Esophagus squamous epithelium (tissue), 5 donors: ENCODE results near the gene HYAL3. TPM values are rescaled to one million over a fixed set of nuclear protein-coding genes. Genes with fewer than 3 reads are reported as not detected.
"Not testable (repeated sequence)": the region's sequence is repeated elsewhere in the genome, so short reads cannot be mapped to it uniquely, and the experiment has no call there.

Experiments used
- DNase-seq: peaks from one replicate; lab custom pipeline; 2025; lab: John Stamatoyannopoulos, UW
- H3K27ac ChIP-seq, 4 donors: fragments of 200-600 bp; sonication (generic); one replicate each; pipeline ENCODE4 v1.5.1; 2016 to 2019; ENCODE audit warnings: mild to moderate bottlenecking in 1 of 4
- H3K27me3 ChIP-seq, 4 donors: fragments of 200-600 bp; sonication (generic); 1 replicate in 3 of 4; 2 replicates in 1 of 4; pipeline versions ENCODE4 v1.5.1 to v1.6.0; 2017 to 2021; ENCODE audit warnings: antibody characterized with exemption in 1 of 4
- H3K36me3 ChIP-seq, 3 donors: fragments of 200-600 bp; sonication (generic); one replicate each; pipeline ENCODE4 v1.5.1; 2016 to 2019
- H3K4me1 ChIP-seq, 3 donors: fragments of 200-600 bp; sonication (generic); one replicate each; pipeline ENCODE4 v1.5.1; 2017 to 2019
- H3K4me3 ChIP-seq, 4 donors: fragments of 200-600 bp; sonication (generic); 1 replicate in 3 of 4; 2 replicates in 1 of 4; pipeline ENCODE4 v1.5.1; 2016 to 2019; ENCODE audit warnings: mild to moderate bottlenecking in 2 of 4, moderate library complexity in 1 of 4
- H3K9me3 ChIP-seq, 3 donors: fragments of 200-600 bp; sonication (generic); one replicate each; pipeline ENCODE4 v1.5.1; 2016 to 2019
- POLR2A ChIP-seq, 4 donors: fragments of 450-650 bp; IDR thresholded peaks; one replicate each; pipeline ENCODE4 v1.6.1; 2017; ENCODE audit warnings: antibody characterized with exemption in 4 of 4, mild to moderate bottlenecking in 4 of 4, moderate library complexity in 3 of 4
- WGBS, 2 donors: methylation state at CpG; one replicate each; pipeline ENCODE4 v1.1.5; 2018; 5-methylcytosine and 5-hydroxymethylcytosine counted together
- intact Hi-C: fragments of 100-400 bp; cut with DNase I; formaldehyde crosslinking; loops from one replicate; pipeline ENCODE4 v1.15.0; 2022
- total RNA-seq, 4 donors: library from RNA; depleted of rRNA; stranded (reverse); fragments of >200 nt; gene quantifications; one replicate each; pipeline ENCODE4 v1.1.0, GENCODE V29; 2016
- TF ChIP-seq, protein P1 (sequence below), 6 experiments: fragments of 450-650 bp in 4 of 6; fragments of 200-600 bp in 2 of 6; sonication (generic) in 2 of 6; IDR thresholded peaks; one replicate each; pipeline ENCODE4 v1.5.1; 2016 to 2019; ENCODE audit warnings: antibody characterized with exemption in 6 of 6, mild to moderate bottlenecking in 4 of 6, moderate library complexity in 4 of 6
- donor health status: DM: yes; HTN: yes; CAD: no.

HYAL3 gene
- total RNA-seq, 4 donors from 2014 or later: 5.3 to 7.9 (median 5.8) TPM

GRCh38 chr3:50275141-50275995 is 23.8 kb downstream of the HYAL3 start:
- intact Hi-C loops: loop anchor here (10.0 kb wide), 1 partner anchor 49 kb away; the partner anchor contains the start of genes HYAL2 and TUSC2
- TF ChIP-seq POLR2A (IDR thresholded peaks at IDR 0.05): no peak
- TF ChIP-seq, protein P1, sequence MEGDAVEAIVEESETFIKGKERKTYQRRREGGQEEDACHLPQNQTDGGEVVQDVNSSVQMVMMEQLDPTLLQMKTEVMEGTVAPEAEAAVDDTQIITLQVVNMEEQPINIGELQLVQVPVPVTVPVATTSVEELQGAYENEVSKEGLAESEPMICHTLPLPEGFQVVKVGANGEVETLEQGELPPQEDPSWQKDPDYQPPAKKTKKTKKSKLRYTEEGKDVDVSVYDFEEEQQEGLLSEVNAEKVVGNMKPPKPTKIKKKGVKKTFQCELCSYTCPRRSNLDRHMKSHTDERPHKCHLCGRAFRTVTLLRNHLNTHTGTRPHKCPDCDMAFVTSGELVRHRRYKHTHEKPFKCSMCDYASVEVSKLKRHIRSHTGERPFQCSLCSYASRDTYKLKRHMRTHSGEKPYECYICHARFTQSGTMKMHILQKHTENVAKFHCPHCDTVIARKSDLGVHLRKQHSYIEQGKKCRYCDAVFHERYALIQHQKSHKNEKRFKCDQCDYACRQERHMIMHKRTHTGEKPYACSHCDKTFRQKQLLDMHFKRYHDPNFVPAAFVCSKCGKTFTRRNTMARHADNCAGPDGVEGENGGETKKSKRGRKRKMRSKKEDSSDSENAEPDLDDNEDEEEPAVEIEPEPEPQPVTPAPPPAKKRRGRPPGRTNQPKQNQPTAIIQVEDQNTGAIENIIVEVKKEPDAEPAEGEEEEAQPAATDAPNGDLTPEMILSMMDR (IDR thresholded peaks at IDR 0.05): no peak
- Histone ChIP-seq H3K36me3 (no peaks in the 10 kb centered on the region), H3K9me3 (no peaks in the 10 kb centered on the region), H3K27ac (no peak overlapping the region), H3K27me3 (peaks cover 0 to 40% (median 3%) of the 10 kb centered on the region in 4 donors), H3K4me3 (no peak overlapping the region), H3K4me1 (peaks cover 11 to 59% (median 26%) of the 10 kb centered on the region in 3 donors)
- WGBS, 2 donors: 80 to 83% methylated on average over 2 to 4 of the region's 65 CpGs
- DNase-seq: no peak

DNA sequence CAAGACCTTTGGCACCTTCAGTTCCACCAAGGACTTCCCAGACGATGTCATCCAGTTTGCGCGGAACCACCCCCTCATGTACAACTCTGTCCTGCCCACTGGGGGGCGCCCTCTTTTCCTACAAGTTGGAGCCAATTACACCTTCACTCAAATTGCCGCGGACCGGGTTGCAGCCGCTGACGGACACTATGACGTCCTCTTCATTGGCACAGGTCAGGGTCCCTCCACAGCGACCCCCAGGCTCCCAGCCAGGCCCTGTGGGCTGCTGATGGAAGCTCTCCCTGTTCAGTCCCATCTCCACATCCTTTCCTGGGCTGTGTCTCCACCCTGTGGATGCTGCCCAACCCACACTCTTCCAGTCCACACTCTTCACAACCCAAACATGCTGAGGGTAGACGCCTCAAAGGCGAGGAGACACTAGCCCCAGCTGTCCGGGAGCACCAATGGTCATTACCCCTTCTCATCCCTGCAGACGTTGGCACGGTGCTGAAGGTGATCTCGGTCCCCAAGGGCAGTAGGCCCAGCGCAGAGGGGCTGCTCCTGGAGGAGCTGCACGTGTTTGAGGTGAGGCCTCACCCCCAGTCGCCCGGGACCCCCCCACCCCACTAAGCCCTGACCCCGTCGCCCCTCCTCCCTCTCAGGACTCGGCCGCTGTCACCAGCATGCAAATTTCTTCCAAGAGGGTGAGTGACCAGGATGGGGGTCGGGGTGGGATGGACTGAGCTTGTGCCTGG is 24.7 kb downstream of the HYAL3 start:
- intact Hi-C loops: loop anchor here (5.0 to 10.0 kb wide), 2 partner anchors 50 to 82 kb away; partner anchors contain the start of genes GNAT1, HYAL2 and TUSC2

DNA sequence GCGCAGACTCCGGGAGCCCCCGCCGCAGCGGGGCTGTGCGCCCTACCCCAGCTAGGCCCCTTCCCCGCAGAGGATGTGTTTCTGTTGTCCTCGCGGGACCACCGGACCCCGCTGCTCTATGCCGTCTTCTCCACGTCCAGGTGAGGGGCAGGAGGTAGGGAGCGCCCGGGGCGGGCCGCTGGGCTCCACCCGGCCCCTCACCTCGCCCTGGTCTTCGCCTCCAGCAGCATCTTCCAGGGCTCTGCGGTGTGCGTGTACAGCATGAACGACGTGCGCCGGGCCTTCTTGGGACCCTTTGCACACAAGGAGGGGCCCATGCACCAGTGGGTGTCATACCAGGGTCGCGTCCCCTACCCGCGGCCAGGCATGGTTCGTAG is 25.5 kb downstream of the HYAL3 start:
- intact Hi-C loops: loop anchor here (2.0 to 10.0 kb wide), 3 partner anchors 47 to 81 kb away; partner anchors contain the start of genes GNAT1, HYAL2 and TUSC2

More for the DNA sequence above, 24.7 kb downstream of the HYAL3 start:
- Histone ChIP-seq H3K4me3 (no peak overlapping the region), H3K27me3 (peaks cover 0 to 40% (median 3%) of the 10 kb centered on the region in 4 donors), H3K27ac (no peak overlapping the region), H3K36me3 (no peaks in the 10 kb centered on the region), H3K4me1 (peaks cover 11 to 67% (median 33%) of the 10 kb centered on the region in 3 donors), H3K9me3 (no peaks in the 10 kb centered on the region)
- WGBS, 2 donors: 2 to 34% methylated on average over 11 to 15 of the region's 26 CpGs
- TF ChIP-seq, protein P1 (IDR thresholded peaks at IDR 0.05): peak; percentile 69 to 87 (median 78)
- no peak for TF ChIP-seq POLR2A (IDR thresholded peaks at IDR 0.05)
- DNase-seq: no peak

DNA sequence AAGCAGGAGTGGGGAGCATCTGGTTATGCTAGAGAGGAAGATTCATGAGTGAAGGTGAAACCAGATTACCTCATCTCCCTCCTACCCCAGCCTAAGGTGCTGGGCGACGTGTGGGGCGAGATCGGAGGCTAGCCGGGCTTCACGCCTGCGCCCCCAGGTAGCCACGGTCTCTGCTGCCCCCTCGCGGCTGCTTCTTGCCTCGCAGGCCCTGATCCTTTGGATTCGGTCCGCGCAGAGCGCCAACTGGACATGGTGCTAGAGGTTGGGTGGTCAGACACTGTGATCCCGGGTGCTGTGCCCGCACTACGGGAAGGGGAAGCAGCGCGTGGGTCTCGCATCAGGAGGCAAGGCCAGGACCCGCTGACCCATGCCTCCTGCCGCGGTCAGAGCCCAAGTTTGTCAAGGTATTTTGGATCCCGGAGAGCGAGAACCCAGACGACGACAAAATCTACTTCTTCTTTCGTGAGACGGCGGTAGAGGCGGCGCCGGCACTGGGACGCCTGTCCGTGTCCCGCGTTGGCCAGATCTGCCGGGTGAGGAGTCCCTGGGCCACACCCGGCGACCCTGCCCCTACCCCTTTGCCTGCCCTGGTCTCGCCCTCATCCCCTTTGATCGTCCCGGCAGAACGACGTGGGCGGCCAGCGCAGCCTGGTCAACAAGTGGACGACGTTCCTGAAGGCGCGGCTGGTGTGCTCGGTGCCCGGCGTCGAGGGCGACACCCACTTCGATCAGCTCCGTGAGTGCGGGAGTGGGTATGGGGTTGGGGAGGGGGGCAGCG is 26.1 kb downstream of the HYAL3 start:
- H3K27me3 ChIP-seq: peaks cover 0 to 40% (median 3%) of the 10 kb centered on the region in 4 donors
- 0 to 5% methylated on average over 7 to 26 of the region's 61 CpGs for WGBS, 2 donors
- no peak for DNase-seq
- H3K9me3 ChIP-seq: no peaks in the 10 kb centered on the region
- TF ChIP-seq, protein P1 (IDR thresholded peaks at IDR 0.05): peak; percentile 97 to 100 (median 99)
- no peak for TF ChIP-seq POLR2A (IDR thresholded peaks at IDR 0.05)
- peaks cover 22 to 74% (median 48%) of the 10 kb centered on the region in 3 donors for H3K4me1 ChIP-seq
- intact Hi-C loops: loop anchor here (2.0 to 10.0 kb wide), 3 partner anchors 46 to 81 kb away; partner anchors contain the start of genes GNAT1, HYAL2 and TUSC2
- peak overlapping the region; percentile 18 to 63 (median 40) for H3K4me3 ChIP-seq
- H3K36me3 ChIP-seq: no peaks in the 10 kb centered on the region
- H3K27ac ChIP-seq: peak overlapping the region in 2 of 4 donors; percentile 43 to 49

More for the DNA sequence above, 25.5 kb downstream of the HYAL3 start:
- Histone ChIP-seq H3K4me1 (peaks cover 18 to 70% (median 42%) of the 10 kb centered on the region in 3 donors), H3K4me3 (peak overlapping the region in 2 of 4 donors; percentile 39 to 63), H3K36me3 (no peaks in the 10 kb centered on the region), H3K27me3 (peaks cover 0 to 40% (median 3%) of the 10 kb centered on the region in 4 donors), H3K9me3 (no peaks in the 10 kb centered on the region), H3K27ac (peak overlapping the region in 1 of 4 donors; percentile 43)
- no peak for TF ChIP-seq POLR2A (IDR thresholded peaks at IDR 0.05)
- TF ChIP-seq, protein P1 (IDR thresholded peaks at IDR 0.05): no peak
- DNase-seq: no peak
- WGBS, 2 donors: 38 to 66% methylated on average over 6 to 7 of the region's 31 CpGs

DNA sequence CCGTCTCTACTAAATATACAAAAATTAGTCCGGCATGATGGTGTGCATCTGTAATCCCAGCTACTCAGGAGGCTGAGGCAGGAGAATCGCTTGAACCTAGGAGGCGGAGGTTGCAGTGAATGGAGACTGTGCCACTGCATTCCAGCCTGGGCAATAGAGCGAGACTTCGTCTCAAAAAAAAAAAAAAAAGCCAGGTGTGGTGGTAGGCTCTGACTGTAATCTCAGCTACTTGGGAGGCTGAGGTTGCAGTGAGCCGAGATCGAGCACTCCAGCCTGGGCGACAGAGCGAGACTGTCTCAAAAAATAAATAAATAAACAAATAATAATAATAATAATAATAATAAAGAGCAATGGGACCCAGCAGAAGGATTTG is 26.7 kb downstream of the HYAL3 start:
- Histone ChIP-seq H3K4me1 (peaks cover 22 to 80% (median 53%) of the 10 kb centered on the region in 3 donors), H3K4me3 (peak overlapping the region in 3 of 4 donors; percentile 39 to 63 (median 40)), H3K27me3 (peaks cover 0 to 40% (median 3%) of the 10 kb centered on the region in 4 donors), H3K27ac (peak overlapping the region in 1 of 4 donors; percentile 43)
- H3K9me3 ChIP-seq, DNase-seq, H3K36me3 ChIP-seq: not testable (repeated sequence)
- intact Hi-C loops: loop anchor here (2.0 to 10.0 kb wide), 3 partner anchors 46 to 80 kb away; partner anchors contain the start of genes GNAT1, HYAL2 and TUSC2
- 58 to 65% methylated on average over 10 of the region's 10 CpGs for WGBS, 2 donors
